H1 (cell line): Measurements from ENCODE around the gene ZC2HC1C. TPM values are rescaled to one million over a fixed set of nuclear protein-coding genes. Genes with fewer than 3 reads are reported as not detected.

Experiments
- CTCF ChIA-PET: fragments of 300-600 bp; sonication (Branson Sonifier 250); formaldehyde crosslinking; loops from one replicate; lab custom pipeline; 2021; ENCODE audit not compliant: partially characterized antibody; lab: Charles Lee
- POLR2A ChIA-PET: fragments of 300-600 bp; sonication (Branson Sonifier 250); formaldehyde crosslinking; loops from one replicate; lab custom pipeline; 2021; ENCODE audit warnings: inconsistent platforms; ENCODE audit not compliant: partially characterized antibody; lab: Charles Lee
- DNase-seq, 2 experiments: peaks; one replicate each; pipeline versions ENCODE4 v3.0.0 to v3.0.0-alpha.2; 2010 to 2022; ENCODE audit warnings: low spot score in 2 of 2, low read depth in 1 of 2, mixed read lengths in 1 of 2
- FAIRE-seq: peaks from 2 replicates; lab custom pipeline; 2011; peaks lifted over from hg19 to GRCh38; lab: Jason Lieb, UNC
- H2AFZ ChIP-seq: 2 replicates; pipeline ENCODE4 v1.8.1; 2012; ENCODE audit warnings: low read length, inconsistent platforms
- H2AK5ac ChIP-seq: 2 replicates; pipeline ENCODE4 v1.6.1; 2013; ENCODE audit warnings: low read depth, low read length
- H2BK120ac ChIP-seq: replicated peaks from 2 replicates; pipeline ENCODE3; 2013; ENCODE audit warnings: low read depth, low read length, inconsistent platforms
- H2BK12ac ChIP-seq: 2 replicates; pipeline ENCODE4 v1.6.1; 2013; ENCODE audit warnings: low read depth, low read length
- H2BK15ac ChIP-seq: 2 replicates; pipeline ENCODE4 v1.6.1; 2013; ENCODE audit warnings: low read length
- H2BK20ac ChIP-seq: 2 replicates; pipeline ENCODE4 v1.6.1; 2013; ENCODE audit warnings: low read length
- H2BK5ac ChIP-seq: 2 replicates; pipeline ENCODE4 v1.6.1; 2013; ENCODE audit warnings: low read depth, low read length
- H3K14ac ChIP-seq: 2 replicates; pipeline ENCODE4 v1.6.1; 2013; ENCODE audit warnings: inconsistent platforms; ENCODE audit not compliant: insufficient read length
- H3K18ac ChIP-seq: 2 replicates; pipeline ENCODE4 v1.6.1; 2013; ENCODE audit warnings: low read length; ENCODE audit errors: extremely low read depth
- H3K23ac ChIP-seq: 2 replicates; pipeline ENCODE4 v1.6.1; 2013; ENCODE audit warnings: inconsistent platforms; ENCODE audit not compliant: insufficient read length
- H3K23me2 ChIP-seq: 2 replicates; pipeline ENCODE4 v1.6.1; 2013; ENCODE audit warnings: low read depth, low read length
- H3K27ac ChIP-seq: 2 replicates; pipeline ENCODE4 v1.6.1; 2011; ENCODE audit warnings: low read depth, low read length, inconsistent platforms
- H3K27me3 ChIP-seq, 4 experiments: replicated peaks in 1 of 4; 1 replicate in 1 of 4; 2 replicates in 3 of 4; pipeline versions ENCODE4 v1.6.1 to v1.8.1; 2011 to 2013; ENCODE audit warnings: low read length in 3 of 4, mild to moderate bottlenecking in 3 of 4, inconsistent platforms in 2 of 4, mixed read lengths in 2 of 4, moderate library complexity in 1 of 4; ENCODE audit not compliant: control insufficient read depth in 3 of 4, insufficient read depth in 3 of 4; ENCODE audit errors: extremely low read depth in 1 of 4
- H3K36me3 ChIP-seq, 4 experiments: 2 replicates each; pipeline versions ENCODE4 v1.6.1 to v1.8.1; 2011 to 2013; ENCODE audit warnings: mild to moderate bottlenecking in 4 of 4, low read length in 3 of 4, moderate library complexity in 2 of 4, control low read depth in 1 of 4, inconsistent platforms in 1 of 4; ENCODE audit not compliant: insufficient read depth in 4 of 4, control insufficient read depth in 2 of 4
- H3K4ac ChIP-seq: replicated peaks from 2 replicates; pipeline ENCODE3; 2013; ENCODE audit warnings: low read length, low read depth, mixed read lengths, inconsistent platforms; ENCODE audit not compliant: insufficient read length
- H3K4me1 ChIP-seq, 4 experiments: replicated peaks in 1 of 4; 1 replicate in 1 of 4; 2 replicates in 3 of 4; pipeline versions ENCODE4 v1.6.1 to v1.8.1; 2011 to 2013; ENCODE audit warnings: low read length in 3 of 4, inconsistent platforms in 2 of 4, mixed read lengths in 1 of 4; ENCODE audit not compliant: insufficient read depth in 4 of 4, control insufficient read depth in 3 of 4
- H3K4me2 ChIP-seq, 2 experiments: 2 replicates each; pipeline versions ENCODE4 v1.6.1 to v1.8.1; 2011 to 2013; ENCODE audit warnings: low read depth in 2 of 2, low read length in 2 of 2, control low read depth in 1 of 2, inconsistent platforms in 1 of 2, mild to moderate bottlenecking in 1 of 2; ENCODE audit not compliant: insufficient read depth in 1 of 2
- H3K4me3 ChIP-seq, 4 experiments: fragments of 200-600, 300-600 bp in 1 of 4; sonication (generic), shearing (Covaris generic), sonication (Bioruptor Twin) in 1 of 4; 2 replicates each; pipeline versions ENCODE4 v1.5.1 to v1.8.1; 2011 to 2016; ENCODE audit warnings: low read length in 4 of 4, low read depth in 3 of 4, control low read depth in 2 of 4, inconsistent platforms in 2 of 4, mild to moderate bottlenecking in 2 of 4, mixed read lengths in 1 of 4, moderate library complexity in 1 of 4; ENCODE audit not compliant: insufficient read depth in 2 of 4; ENCODE audit errors: extremely low read depth in 1 of 4
- H3K56ac ChIP-seq: replicated peaks from 2 replicates; pipeline ENCODE3; 2013; ENCODE audit warnings: low read depth, mild to moderate bottlenecking, mixed read lengths, low read length, inconsistent platforms; ENCODE audit not compliant: insufficient read length
- H3K79me1 ChIP-seq: 2 replicates; pipeline ENCODE4 v1.6.1; 2013; ENCODE audit warnings: low read depth, low read length, control low read depth
- H3K79me2 ChIP-seq, 2 experiments: 2 replicates each; pipeline versions ENCODE4 v1.6.1 to v1.8.1; 2012 to 2013; ENCODE audit warnings: low read length in 2 of 2, mild to moderate bottlenecking in 2 of 2, inconsistent platforms in 1 of 2; ENCODE audit not compliant: insufficient read depth in 2 of 2, control insufficient read depth in 1 of 2
- H3K9ac ChIP-seq, 4 experiments: replicated peaks in 1 of 4; 1 replicate in 1 of 4; 2 replicates in 3 of 4; pipeline versions ENCODE4 v1.6.1 to v1.8.1; 2011 to 2013; ENCODE audit warnings: low read depth in 3 of 4, low read length in 3 of 4, control low read depth in 2 of 4, mild to moderate bottlenecking in 2 of 4, moderate library complexity in 2 of 4, inconsistent platforms in 1 of 4; ENCODE audit errors: extremely low read depth in 1 of 4
- H3K9me3 ChIP-seq, 2 experiments: 2 replicates each; pipeline versions ENCODE4 v1.6.1 to v1.8.1; 2012 to 2013; ENCODE audit warnings: mild to moderate bottlenecking in 2 of 2, moderate library complexity in 2 of 2, control low read depth in 1 of 2, inconsistent platforms in 1 of 2, low read depth in 1 of 2, low read length in 1 of 2, mixed read lengths in 1 of 2; ENCODE audit not compliant: insufficient read depth in 2 of 2
- H4K20me1 ChIP-seq, 2 experiments: replicated peaks in 1 of 2; 2 replicates each; pipeline versions ENCODE3 to v1.8.1; 2011 to 2013; ENCODE audit warnings: inconsistent platforms in 2 of 2, low read length in 2 of 2, mild to moderate bottlenecking in 1 of 2; ENCODE audit not compliant: insufficient read depth in 2 of 2, control insufficient read depth in 1 of 2
- H4K5ac ChIP-seq: 2 replicates; pipeline ENCODE4 v1.6.1; 2013; ENCODE audit warnings: low read length, low read depth, mixed read lengths, inconsistent platforms; ENCODE audit not compliant: insufficient read length
- H4K8ac ChIP-seq: 2 replicates; pipeline ENCODE4 v1.8.0; 2013; ENCODE audit warnings: mild to moderate bottlenecking, moderate library complexity, low read length, inconsistent platforms; ENCODE audit not compliant: insufficient read depth; ENCODE audit errors: extremely low read depth
- H4K91ac ChIP-seq: replicated peaks from 2 replicates; pipeline ENCODE3; 2013; ENCODE audit warnings: low read length, mixed read lengths, inconsistent platforms; ENCODE audit not compliant: insufficient read length
- CEBPB ChIP-seq: IDR thresholded peaks from 2 replicates; pipeline ENCODE4 v1.6.1; 2012; ENCODE audit warnings: low read depth, low read length
- CHD1 ChIP-seq: IDR thresholded peaks from 2 replicates; pipeline ENCODE4 v1.6.1; 2012; ENCODE audit warnings: low read depth, low read length, improper control_type of control experiment
- CHD2 ChIP-seq: IDR thresholded peaks from 2 replicates; pipeline ENCODE4 v1.6.1; 2012; ENCODE audit warnings: low read length, improper control_type of control experiment
- EGR1 ChIP-seq: IDR thresholded peaks from 2 replicates; pipeline ENCODE4 v1.6.1; 2011; ENCODE audit warnings: low read depth, low read length, borderline replicate concordance
- EZH2 ChIP-seq: fragments of 200-600 bp; sonication (generic); IDR thresholded peaks from 2 replicates; pipeline ENCODE4 v1.7.1; 2012; ENCODE audit warnings: low read depth, mild to moderate bottlenecking, moderate library complexity, low read length, inconsistent platforms; ENCODE audit not compliant: severe bottlenecking
- PHF8 ChIP-seq: fragments of 200-600 bp; sonication (generic); conservative IDR thresholded peaks from 2 replicates; pipeline ENCODE4 v1.7.1; 2012; ENCODE audit warnings: low read depth, mild to moderate bottlenecking, inconsistent platforms, low read length, moderate library complexity
- POLR2A ChIP-seq, 2 experiments: IDR thresholded peaks; 1 replicate in 1 of 2; 2 replicates in 1 of 2; pipeline ENCODE4 v1.6.1; 2011; ENCODE audit warnings: low read depth in 2 of 2, low read length in 2 of 2, mild to moderate bottlenecking in 2 of 2; ENCODE audit errors: control extremely low read depth in 1 of 2
- SAP30 ChIP-seq: fragments of 300-600 bp; sonication (generic); IDR thresholded peaks from 2 replicates; pipeline ENCODE4 v1.7.1; 2012; ENCODE audit warnings: low read length, moderate library complexity, mild to moderate bottlenecking, inconsistent platforms; ENCODE audit not compliant: insufficient read depth, insufficient replicate concordance
- SP2 ChIP-seq: IDR thresholded peaks from 2 replicates; pipeline ENCODE4 v1.6.1; 2012; ENCODE audit warnings: mild to moderate bottlenecking, low read length, inconsistent platforms
- SRF ChIP-seq: IDR thresholded peaks from 2 replicates; pipeline ENCODE4 v1.6.1; 2011; ENCODE audit warnings: mild to moderate bottlenecking, low read depth, low read length, moderate library complexity
- TBP ChIP-seq: IDR thresholded peaks from 2 replicates; pipeline ENCODE4 v1.6.1; 2011; ENCODE audit warnings: low read depth, low read length, improper control_type of control experiment
- WGBS, 2 experiments: shearing (Covaris generic) in 1 of 2; methylation state at CpG; one replicate each; pipeline versions ENCODE4 v1.1.6 to v1.1.7; 2013 to 2015; ENCODE audit warnings: low lambda C conversion rate in 2 of 2, mixed read lengths in 2 of 2, inconsistent platforms in 1 of 2, low coverage in 1 of 2, missing lambda C conversion rate in 1 of 2; ENCODE audit not compliant: insufficient replicate concordance in 2 of 2, insufficient coverage in 1 of 2, insufficient read length in 1 of 2; ENCODE audit errors: extremely low coverage in 1 of 2, missing lambda C conversion rate in 1 of 2; 5-methylcytosine and 5-hydroxymethylcytosine counted together
- polyA plus RNA-seq, 7 experiments: library from polyadenylated mRNA; depleted of rRNA in 3 of 7; stranded (reverse) in 5 of 7; unstranded in 2 of 7; fragments of >200 nt in 5 of 7; fragments of 200-250 nt in 2 of 7; gene quantifications; 1 replicate in 5 of 7; 2 replicates in 1 of 7; 4 replicates in 1 of 7; pipeline versions ENCODE4 v1.2.1 to v1.2.3, GENCODE V29; 2011 to 2013; ENCODE audit warnings: missing spikeins in 2 of 7, mixed read lengths in 2 of 7
- total RNA-seq: library from RNA; stranded (reverse); fragmentation: NEBNext Ultra II Directional; extraction: Animal tissue kit (Norgen Biotek cat#: 25700); gene quantifications from 2 replicates; pipeline ENCODE4 v1.2.1, GENCODE V29; 2021
- TF ChIP-seq, protein P1 (sequence below): IDR thresholded peaks from 2 replicates; pipeline ENCODE4 v1.6.1; 2012; ENCODE audit warnings: inconsistent platforms
- TF ChIP-seq, protein P2 (sequence below): IDR thresholded peaks from 2 replicates; pipeline ENCODE4 v1.6.1; 2011; ENCODE audit warnings: low read depth, mild to moderate bottlenecking, low read length; ENCODE audit not compliant: insufficient read depth

Gene ZC2HC1C
- total and polyA plus RNA-seq, 2 of the 8 experiments (the other 6 are each of a cell fraction or from before 2014, with no cell fraction given): 0.57 to 1.2 TPM

- Histone ChIP-seq H3K27me3 (no peaks in the 10 kb centered on the region), H4K8ac (no peak overlapping the region; the same call in 1 of the 2 replicates), H3K56ac (no peak overlapping the region), H4K20me1 (no peaks in the 10 kb centered on the region), H3K79me2 (no peaks in the 10 kb centered on the region), H3K23ac (no peak overlapping the region), H2BK5ac (no peak overlapping the region), H4K91ac (no peak overlapping the region), H3K27ac (no peak overlapping the region), H2BK20ac (no peak overlapping the region), H3K14ac (no peak overlapping the region), H2BK120ac (no peak overlapping the region), H2AK5ac (no peak overlapping the region), H3K9ac (no peak overlapping the region), H4K5ac (no peak overlapping the region), H3K79me1 (no peaks in the 10 kb centered on the region), H2BK12ac (no peak overlapping the region), H3K36me3 (peaks cover 7 to 65% (median 37%) of the 10 kb centered on the region in 4 experiments; a peak in 7 of 8 replicates), H3K23me2 (no peaks in the 10 kb centered on the region; the same call in 1 of the 2 replicates), H3K9me3 (no peaks in the 10 kb centered on the region), H3K4me2 (no peak overlapping the region), H3K4me3 (no peak overlapping the region), H2BK15ac (no peak overlapping the region), H2AFZ (no peak overlapping the region), H3K4me1 (no peaks in the 10 kb centered on the region), H3K18ac (no peak overlapping the region), H3K4ac (no peak overlapping the region)
- 89% methylated on average over 4 of the region's 4 CpGs; no CpG with 5 or more reads in 1 of the 2 experiments for WGBS, 2 experiments
- no peak for DNase-seq
- POLR2A ChIA-PET: interaction anchor here (1.3 kb wide), 1 partner anchor 9 kb away, joined by 3 read pairs; no protein-coding TSS in a partner anchor
- FAIRE-seq: no peak
- CTCF ChIA-PET: interaction anchor here (0.9 to 1.8 kb wide), 3 partner anchors 13 to 196 kb away, joined by 3 to 6 read pairs (median 5); no protein-coding TSS in a partner anchor
- TF ChIP-seq SP2 (no peak), CHD2 (no peak), SAP30 (no peak), EGR1 (no peak), CHD1 (no peak), SRF (no peak), POLR2A (IDR thresholded peaks at IDR 0.05; ENCODE audit: control extremely low read depth in 1 of 2, low read depth in 2 of 2, low read length in 2 of 2) (no peak), CEBPB (no peak), EZH2 (no peak), TBP (no peak), PHF8 (no peak)
- TF ChIP-seq, protein P1, sequence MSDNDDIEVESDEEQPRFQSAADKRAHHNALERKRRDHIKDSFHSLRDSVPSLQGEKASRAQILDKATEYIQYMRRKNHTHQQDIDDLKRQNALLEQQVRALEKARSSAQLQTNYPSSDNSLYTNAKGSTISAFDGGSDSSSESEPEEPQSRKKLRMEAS: no peak
- TF ChIP-seq, protein P2, sequence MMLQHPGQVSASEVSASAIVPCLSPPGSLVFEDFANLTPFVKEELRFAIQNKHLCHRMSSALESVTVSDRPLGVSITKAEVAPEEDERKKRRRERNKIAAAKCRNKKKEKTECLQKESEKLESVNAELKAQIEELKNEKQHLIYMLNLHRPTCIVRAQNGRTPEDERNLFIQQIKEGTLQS: no peak
Observed at GRCh38 chr14:75101491-75101890, 32.0 kb downstream of the ZC2HC1C start.
